GM19438 (cell line): Measurements from ENCODE around the gene ZNF653.
"Not testable (repeated sequence)": the region's sequence is repeated elsewhere in the genome, so short reads cannot be mapped to it uniquely, and the experiment has no call there.

Experiments used
- ATAC-seq: cut with Tn5 transposase; IDR thresholded peaks from one replicate; pipeline ENCODE4 v1.9.1; 2021; ENCODE audit warnings: low read depth; ENCODE audit not compliant: unreplicated experiment

ZNF653 gene

DNA sequence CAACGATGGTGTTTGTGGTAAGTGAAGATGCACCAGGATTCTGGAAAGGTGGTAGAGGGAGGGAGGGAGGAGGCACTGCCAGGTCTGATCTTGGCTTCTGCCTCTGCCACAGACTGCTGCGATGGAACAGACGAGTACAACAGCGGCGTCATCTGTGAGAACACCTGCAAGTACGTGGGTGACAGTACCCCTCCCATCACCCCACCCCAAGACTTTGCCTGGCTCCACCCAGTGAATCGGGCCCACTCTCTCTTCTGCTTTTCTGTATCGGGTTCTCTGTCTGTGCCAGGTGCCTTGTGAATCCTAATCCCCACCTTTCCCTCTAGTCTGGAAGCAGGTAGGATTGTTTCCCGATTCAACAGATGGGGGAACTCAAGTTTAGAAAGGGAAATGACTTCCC, 67.7 kb downstream of the ZNF653 start:
- no peak for ATAC-seq

DNA sequence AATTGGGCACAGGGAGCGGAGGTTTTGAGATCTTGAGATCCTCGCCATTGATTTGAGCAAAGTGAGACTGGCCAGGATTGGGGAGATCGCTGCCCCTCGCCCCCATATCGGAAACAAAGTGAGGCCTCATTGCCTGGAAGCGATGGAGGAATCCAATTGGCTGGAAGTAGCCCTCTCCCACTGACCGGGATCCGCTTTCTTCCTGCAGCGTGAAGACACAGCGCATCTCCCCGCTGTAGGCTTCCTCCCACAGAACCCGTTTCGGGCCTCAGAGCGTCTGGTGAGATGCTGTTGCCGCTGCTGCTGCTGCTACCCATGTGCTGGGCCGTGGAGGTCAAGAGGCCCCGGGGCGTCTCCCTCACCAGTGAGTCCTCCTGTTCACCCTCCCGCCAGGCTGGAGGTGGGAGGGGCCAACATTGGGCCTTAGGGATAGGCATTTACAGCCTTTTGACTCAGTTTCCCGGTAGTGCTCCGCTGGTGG, 69.8 kb downstream of the ZNF653 start:
- no peak for ATAC-seq

GRCh38 chr19:11435057-11435832, 70.4 kb downstream of the ZNF653 start, which contains the start of the genes ODAD3 and PRKCSH:
ODAD3 (minus strand) TSS chr19:11435121; CDS start chr19:11435016, 105 bp downstream.
PRKCSH (plus strand) TSS chr19:11435635; CDS start chr19:11436118, 483 bp downstream.
- peak; percentile 85 for ATAC-seq

GRCh38 chr19:11434703-11435056, 71.0 kb downstream of the ZNF653 start:
- peak; percentile 23 for ATAC-seq

DNA sequence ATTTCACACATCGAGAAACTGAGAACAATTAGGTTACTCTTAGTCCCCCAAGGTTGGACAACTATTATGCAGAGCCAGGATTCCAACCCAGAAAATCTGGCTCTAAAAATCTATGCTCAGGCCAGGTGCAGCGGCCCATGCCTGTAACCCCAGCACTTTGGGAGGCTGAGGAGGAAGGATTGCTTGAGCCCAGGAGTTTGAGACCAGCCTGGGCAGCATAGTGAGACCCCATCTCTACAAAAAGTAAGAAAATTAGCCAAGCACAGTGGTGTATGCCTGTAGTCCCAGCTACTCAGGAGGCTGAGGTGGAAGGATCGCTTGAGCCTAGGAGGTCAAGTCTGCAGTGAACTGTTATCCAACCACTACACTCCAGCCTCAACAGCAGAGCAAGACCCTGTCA, 72.1 kb downstream of the ZNF653 start:
- ATAC-seq, result not testable (repeated sequence)
